ENCODE data around the gene HCLS1.

HCLS1 gene

GRCh38 chr3:121667333-121667732, 6.6 kb upstream of the HCLS1 start:
- no peak overlapping the region for H3K4me3 ChIP-seq (ENCODE audit: low read depth, low read length)
- no peak for TF ChIP-seq CTCF (IDR thresholded peaks at IDR 0.05; ENCODE audit: low read depth, low read length)

- H3K4me3 ChIP-seq (ENCODE audit: low read depth, low read length): no peak overlapping the region
- TF ChIP-seq CTCF (IDR thresholded peaks at IDR 0.05; ENCODE audit: low read depth, low read length): no peak
These were observed 4.8 kb upstream of the HCLS1 start for GRCh38 chr3:121665488-121665887.

- no peak overlapping the region for H3K4me3 ChIP-seq (ENCODE audit: low read depth, low read length)
- TF ChIP-seq CTCF (IDR thresholded peaks at IDR 0.05; ENCODE audit: low read depth, low read length): no peak
These were observed 2.6 kb upstream of the HCLS1 start for GRCh38 chr3:121663171-121663847.

GRCh38 chr3:121662742-121663141, 2.0 kb upstream of the HCLS1 start:
- TF ChIP-seq CTCF (IDR thresholded peaks at IDR 0.05; ENCODE audit: low read depth, low read length): no peak
- H3K4me3 ChIP-seq (ENCODE audit: low read depth, low read length): no peak overlapping the region

GRCh38 chr3:121661376-121661775, 673 bp upstream of the HCLS1 start:
- no peak for TF ChIP-seq CTCF (IDR thresholded peaks at IDR 0.05; ENCODE audit: low read depth, low read length)
- no peak overlapping the region for H3K4me3 ChIP-seq (ENCODE audit: low read depth, low read length)

- no peak for TF ChIP-seq CTCF (IDR thresholded peaks at IDR 0.05; ENCODE audit: low read depth, low read length)
- H3K4me3 ChIP-seq (ENCODE audit: low read depth, low read length): no peak overlapping the region
These were observed 1.1 kb downstream of the HCLS1 start for GRCh38 chr3:121659586-121659985.

- no peak for TF ChIP-seq CTCF (IDR thresholded peaks at IDR 0.05; ENCODE audit: low read depth, low read length)
- H3K4me3 ChIP-seq (ENCODE audit: low read depth, low read length): no peak overlapping the region
These were observed 1.8 kb downstream of the HCLS1 start for GRCh38 chr3:121658716-121659435.
